AG09319 (cell line): ENCODE measurements around the gene CD8B2.

Source experiments
- DNase-seq: peaks from one replicate; pipeline ENCODE4 v3.0.0-alpha.2; 2010; ENCODE audit warnings: low read depth; ENCODE audit errors: extremely low read depth
- TF ChIP-seq, protein P1 (sequence below): IDR thresholded peaks from 2 replicates; pipeline ENCODE4 v1.5.1; 2011; ENCODE audit warnings: low read depth, mild to moderate bottlenecking, inconsistent platforms, low read length, moderate library complexity

Gene CD8B2

DNA sequence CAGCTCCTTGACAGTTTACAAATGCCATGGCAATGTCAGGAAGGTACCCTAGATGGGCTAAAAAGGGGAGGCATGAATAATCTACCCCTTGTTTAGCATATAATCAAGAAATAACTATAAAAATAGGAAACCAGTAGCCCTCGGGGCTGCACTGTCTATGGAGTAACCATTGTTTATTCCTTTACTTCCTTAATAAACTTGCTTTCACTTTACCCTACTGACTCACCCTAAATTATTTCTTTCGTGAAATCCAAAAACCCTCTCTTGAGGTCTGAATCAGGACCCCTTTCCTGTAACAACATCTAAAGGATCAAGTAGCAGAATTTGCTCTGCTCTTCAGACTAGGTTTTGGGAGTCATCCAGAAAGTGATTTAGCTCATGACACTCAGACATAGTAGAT lies 43.7 kb downstream of the CD8B2 start:
- TF ChIP-seq, protein P1, sequence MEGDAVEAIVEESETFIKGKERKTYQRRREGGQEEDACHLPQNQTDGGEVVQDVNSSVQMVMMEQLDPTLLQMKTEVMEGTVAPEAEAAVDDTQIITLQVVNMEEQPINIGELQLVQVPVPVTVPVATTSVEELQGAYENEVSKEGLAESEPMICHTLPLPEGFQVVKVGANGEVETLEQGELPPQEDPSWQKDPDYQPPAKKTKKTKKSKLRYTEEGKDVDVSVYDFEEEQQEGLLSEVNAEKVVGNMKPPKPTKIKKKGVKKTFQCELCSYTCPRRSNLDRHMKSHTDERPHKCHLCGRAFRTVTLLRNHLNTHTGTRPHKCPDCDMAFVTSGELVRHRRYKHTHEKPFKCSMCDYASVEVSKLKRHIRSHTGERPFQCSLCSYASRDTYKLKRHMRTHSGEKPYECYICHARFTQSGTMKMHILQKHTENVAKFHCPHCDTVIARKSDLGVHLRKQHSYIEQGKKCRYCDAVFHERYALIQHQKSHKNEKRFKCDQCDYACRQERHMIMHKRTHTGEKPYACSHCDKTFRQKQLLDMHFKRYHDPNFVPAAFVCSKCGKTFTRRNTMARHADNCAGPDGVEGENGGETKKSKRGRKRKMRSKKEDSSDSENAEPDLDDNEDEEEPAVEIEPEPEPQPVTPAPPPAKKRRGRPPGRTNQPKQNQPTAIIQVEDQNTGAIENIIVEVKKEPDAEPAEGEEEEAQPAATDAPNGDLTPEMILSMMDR: no peak
- DNase-seq: no peak

DNA sequence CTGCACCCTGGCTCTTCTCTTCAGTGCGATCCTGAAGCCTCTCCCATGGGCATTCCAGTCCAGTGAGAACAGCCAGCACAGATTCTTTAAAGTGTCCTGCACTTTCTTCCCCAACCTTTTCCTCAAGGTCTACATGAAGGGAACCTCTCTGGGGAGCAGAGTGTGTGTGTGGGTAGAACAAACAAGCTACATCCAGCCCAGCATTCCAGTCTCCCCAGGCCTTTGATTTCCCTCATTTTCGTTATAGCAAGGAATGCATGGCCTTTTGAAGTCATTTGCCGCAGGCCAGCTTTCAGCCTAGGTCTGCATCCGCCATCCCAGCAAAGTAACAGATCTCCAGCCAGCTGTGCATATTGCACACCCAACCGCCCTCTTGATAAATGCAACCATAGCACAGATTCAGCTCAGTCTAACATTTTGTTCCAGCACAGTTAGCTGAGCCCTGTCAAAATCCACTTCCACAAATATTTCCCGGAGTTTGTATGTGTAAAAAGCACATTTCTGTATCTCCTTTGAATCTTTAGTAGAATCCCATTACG lies 44.6 kb downstream of the CD8B2 start:
- no peak for DNase-seq
- TF ChIP-seq, protein P1: no peak

GRCh38 chr2:106532236-106532635 lies 45.1 kb downstream of the CD8B2 start:
- TF ChIP-seq, protein P1: no peak

DNA sequence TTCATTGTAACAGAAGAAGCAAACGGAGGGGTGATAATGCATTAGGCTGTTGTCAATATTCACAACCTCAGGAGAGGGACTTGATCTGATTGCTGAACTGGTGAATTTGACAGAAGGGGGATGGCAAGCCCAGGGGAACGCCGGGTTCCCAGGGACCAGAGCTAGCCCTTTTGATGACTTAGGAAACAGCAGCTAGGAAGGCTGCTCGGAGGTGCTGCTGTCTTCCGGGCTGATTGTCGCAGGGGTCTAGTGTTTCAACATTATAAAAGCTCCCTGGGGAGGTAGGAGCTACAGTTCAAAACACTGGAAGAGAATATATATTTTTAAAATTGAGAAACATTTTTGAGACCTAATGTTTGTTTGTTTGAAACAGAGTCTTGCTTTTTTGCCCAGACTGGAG lies 47.3 kb downstream of the CD8B2 start:
- DNase-seq: no peak
- TF ChIP-seq, protein P1: no peak

More at GRCh38 chr2:106532236-106532635, 45.1 kb downstream of the CD8B2 start:
- no peak for DNase-seq

DNA sequence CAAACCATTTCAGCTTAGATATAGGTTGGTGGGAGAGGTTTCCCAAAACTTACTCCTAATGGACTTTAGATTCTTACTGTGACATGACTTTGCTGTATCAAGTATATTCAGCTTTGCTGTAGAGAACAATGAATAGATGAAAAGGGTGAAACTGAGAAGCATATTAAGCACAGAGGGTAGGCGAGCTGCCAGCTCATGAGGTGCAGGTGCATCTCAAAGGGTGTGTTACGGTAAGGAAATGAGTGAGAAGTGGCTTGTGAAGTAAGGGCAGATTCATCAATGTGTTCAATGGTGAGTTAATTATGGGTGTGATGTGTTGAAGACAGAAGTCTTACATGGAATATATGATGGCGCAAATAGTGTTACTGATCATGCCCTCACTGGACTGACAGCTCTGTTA lies 49.3 kb downstream of the CD8B2 start:
- no peak for DNase-seq
- TF ChIP-seq, protein P1: no peak

DNA sequence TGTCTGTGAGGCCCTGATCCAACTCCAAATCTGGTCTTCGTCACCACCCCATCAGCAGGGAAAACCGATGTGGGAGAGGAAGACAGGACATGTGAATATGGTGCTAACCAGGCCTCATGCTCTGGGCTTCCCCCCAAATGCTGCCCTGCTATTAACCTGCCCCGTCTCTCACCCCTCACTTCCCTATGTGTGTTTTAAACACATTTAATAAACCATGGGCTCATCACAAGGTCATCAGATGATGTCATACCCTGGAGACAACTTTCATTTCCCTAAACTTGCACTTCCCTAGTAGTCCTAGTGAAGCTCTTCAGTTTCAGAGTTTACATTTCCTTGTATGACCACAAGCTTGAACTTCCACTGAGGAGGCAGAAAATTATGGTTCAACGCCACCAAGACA lies 49.9 kb downstream of the CD8B2 start:
- no peak for DNase-seq
- TF ChIP-seq, protein P1: no peak

- no peak for DNase-seq
- TF ChIP-seq, protein P1: no peak
These were observed 50.6 kb downstream of the CD8B2 start for GRCh38 chr2:106537791-106538191.
